HG03060 (cell line): Measurements from ENCODE around the gene CD70.
"Not testable (repeated sequence)": the region's sequence is repeated elsewhere in the genome, so short reads cannot be mapped to it uniquely, and the experiment has no call there.

ENCODE experiments used
- ATAC-seq: cut with Tn5 transposase; IDR thresholded peaks from one replicate; pipeline ENCODE4 v1.9.1; 2021; ENCODE audit warnings: low read depth, moderate number of reproducible peaks; ENCODE audit not compliant: unreplicated experiment

Gene CD70, protein sequence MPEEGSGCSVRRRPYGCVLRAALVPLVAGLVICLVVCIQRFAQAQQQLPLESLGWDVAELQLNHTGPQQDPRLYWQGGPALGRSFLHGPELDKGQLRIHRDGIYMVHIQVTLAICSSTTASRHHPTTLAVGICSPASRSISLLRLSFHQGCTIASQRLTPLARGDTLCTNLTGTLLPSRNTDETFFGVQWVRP

DNA sequence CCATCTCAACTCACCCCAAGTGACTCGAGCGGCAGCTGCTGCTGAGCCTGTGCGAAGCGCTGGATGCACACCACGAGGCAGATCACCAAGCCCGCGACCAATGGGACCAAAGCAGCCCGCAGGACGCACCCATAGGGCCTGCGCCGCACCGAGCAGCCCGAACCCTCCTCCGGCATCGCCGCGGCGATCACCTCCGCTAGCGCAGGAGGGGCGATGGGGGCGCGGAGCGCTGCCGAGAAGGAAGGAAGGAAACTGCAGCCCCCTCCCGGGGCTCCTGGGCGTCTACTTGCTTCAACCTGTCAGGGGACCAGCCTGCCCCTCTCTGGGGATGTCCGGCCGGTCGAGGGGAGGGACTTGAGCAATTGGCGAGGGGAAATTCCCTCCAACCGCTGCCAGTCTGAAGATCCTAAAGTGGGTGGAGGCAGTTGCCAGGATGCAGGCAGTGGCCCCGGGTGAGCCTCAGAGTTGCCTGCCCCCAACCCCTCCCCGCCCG lies at the start of gene CD70:
Gene CD70, minus strand, starts transcription at position 324 of the 493 bp plus-strand sequence. Its CDS starts 148 bp downstream, at position 176.
- peak; percentile 36 for ATAC-seq

DNA sequence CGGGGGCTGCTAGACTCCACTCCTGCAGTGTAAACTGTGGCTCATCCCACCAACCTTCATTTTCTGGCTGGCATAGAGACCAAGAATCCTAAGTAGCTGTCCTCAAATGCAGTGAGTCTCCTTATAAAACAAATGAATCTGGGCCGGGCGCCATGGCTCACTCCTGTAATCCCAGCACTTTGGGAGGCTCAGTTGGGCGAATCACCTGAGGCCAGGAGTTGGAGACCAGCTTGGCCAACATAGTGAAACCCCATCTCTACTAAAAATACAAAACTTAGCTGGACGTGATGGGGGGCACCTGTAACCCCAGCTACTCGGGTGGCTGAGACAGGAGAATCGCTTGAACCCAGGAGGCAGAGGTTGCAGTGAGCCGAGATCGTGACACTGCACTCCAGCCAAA lies 49.4 kb upstream of the CD70 start:
- ATAC-seq, result not testable (repeated sequence)

- ATAC-seq, result no peak
These were observed 48.5 kb upstream of the CD70 start for GRCh38 chr19:6639439-6639838.

GRCh38 chr19:6633456-6633813 lies 42.5 kb upstream of the CD70 start:
- not testable (repeated sequence) for ATAC-seq

DNA sequence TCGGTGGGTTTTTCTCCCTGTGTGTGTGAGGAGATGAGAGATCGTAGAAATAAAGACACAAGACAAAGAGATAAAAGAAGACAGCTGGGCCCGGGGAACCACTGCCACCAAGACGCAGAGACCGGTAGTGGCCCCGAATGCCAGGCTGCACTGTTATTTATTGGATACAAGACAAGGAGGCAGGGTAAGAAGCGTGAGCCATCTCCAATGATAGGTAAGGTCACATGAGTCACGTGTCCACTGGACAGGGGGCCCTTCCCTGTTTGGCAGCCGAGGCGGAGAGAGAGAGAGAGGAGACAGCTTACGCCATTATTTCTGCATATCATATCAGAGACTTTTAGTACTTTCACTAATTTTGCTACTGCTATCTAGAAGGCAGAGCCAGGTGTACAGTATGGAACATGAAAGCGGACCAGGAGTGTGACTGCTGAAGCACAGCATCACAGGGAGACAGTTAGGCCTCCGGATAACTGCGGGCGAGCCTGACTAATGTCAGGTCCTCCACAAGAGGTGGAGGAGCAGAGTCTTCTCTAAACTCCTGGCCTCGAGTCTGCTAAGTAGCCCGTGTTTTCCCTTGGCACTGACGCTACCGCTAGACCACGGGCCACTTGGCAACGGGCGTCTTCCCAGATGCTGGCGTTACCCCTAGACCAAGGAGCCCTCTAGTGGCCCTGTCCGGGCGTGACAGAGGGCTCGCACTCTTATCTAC lies 42.0 kb upstream of the CD70 start:
- not testable (repeated sequence) for ATAC-seq

DNA sequence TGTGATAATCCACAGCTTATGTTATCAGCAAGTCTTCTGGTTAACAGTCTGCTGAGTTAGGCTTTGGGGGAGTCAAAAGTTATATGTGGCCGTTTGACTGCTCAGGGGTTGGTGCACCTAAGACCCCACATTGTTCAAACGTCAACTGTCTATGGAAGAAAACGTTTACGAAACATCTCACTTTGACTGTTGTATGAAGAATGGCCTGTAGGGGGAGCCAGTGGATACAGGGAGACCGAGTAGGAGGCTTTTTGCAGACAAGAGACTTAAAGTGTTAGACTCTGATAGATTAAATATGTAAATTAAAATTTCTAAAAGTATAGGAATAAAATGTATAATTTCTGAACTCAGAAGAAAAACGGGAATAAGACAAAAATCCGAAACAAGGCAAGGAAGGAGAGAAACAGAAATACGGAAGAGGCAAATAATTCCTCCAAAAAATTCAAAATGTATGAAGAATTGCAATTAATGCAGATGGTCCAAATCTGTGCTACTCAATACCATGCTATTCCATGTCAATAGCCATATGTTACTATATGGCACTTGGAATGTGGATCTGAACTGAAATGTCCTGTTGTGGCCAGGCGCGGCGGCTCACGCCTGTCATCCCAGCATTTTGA lies 41.2 kb upstream of the CD70 start:
- no peak for ATAC-seq

GRCh38 chr19:6626764-6627163 lies 35.8 kb upstream of the CD70 start:
- ATAC-seq, result no peak

DNA sequence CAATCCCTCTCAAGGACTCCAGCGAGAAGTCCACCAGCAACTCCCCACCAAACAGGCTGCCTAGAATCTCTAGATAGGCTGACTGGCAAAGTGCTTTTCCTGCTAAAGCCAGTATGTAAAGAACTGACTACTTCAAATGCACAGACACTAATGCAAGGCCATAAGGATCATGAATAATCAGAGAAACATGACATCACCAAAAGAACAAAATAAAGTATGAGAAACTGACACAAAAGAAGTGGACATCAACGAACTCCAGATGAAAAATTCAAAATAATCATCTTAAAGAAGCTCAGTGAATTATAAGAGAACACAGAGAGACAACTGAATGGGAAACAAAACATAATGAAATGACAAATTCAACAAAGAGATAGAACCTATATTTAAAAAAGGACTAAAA lies 26.4 kb upstream of the CD70 start:
- ATAC-seq, result no peak

DNA sequence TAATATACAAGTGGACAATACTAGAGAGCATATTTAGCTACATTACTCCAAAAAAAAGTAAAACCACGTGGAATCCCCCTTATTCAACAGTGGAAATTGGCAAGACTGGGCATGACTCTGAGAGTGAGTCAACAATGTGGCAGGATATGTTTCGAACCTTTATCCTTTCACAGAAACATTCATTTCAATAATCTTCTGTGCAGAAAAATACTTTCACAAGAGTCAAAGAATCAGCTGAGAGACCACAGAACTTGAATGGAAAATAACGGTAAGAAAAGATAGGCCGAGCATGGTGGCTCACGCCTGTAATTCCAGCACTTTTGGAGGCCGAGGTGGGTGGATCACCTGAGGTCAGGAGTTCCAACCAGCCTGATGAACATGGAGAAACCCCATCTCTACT lies 25.1 kb upstream of the CD70 start:
- no peak for ATAC-seq

- no peak for ATAC-seq
These were observed 22.8 kb upstream of the CD70 start for GRCh38 chr19:6613711-6614110.

DNA sequence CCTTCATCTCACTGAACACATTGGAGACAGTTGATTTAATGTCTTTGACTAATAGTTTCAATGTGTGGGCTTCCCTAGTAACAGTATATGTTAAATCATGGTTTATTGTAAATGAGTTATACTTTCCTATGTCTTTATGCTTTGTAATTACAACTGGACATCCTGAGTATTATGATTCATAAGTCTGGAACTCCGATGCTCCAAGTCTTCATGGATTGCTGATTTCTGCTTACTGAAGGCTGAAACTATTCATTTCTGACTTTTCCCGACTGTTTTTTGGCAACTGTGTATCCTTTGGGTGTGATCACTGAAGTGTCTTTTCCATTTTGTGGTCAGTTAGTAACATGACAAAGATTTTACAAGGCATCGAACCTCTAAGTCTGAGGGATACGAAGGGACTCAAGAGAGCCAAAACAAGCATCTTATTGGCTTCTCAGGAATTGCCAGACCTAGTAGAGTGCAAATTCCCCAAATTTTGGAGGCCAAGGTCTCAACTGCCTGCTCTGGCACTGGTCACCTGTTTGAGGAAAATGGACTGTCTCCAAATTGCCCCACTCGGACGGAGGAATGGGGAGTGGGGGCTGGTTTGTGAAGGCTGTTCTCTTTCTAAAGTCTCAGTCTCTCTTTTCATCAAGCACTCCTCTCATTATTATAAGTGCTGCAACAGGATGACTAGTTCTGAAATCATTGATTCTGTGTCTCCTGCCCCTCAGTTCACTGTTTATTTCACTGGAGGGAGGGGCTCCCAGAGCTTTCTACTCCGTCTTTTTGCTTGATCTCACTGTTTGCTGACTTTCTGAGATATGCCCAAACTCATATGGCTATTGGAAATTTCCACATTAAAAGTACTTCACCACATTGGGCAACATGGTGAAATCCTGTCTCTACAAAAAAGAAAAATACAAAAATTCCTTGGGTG lies 20.2 kb upstream of the CD70 start:
- no peak for ATAC-seq

DNA sequence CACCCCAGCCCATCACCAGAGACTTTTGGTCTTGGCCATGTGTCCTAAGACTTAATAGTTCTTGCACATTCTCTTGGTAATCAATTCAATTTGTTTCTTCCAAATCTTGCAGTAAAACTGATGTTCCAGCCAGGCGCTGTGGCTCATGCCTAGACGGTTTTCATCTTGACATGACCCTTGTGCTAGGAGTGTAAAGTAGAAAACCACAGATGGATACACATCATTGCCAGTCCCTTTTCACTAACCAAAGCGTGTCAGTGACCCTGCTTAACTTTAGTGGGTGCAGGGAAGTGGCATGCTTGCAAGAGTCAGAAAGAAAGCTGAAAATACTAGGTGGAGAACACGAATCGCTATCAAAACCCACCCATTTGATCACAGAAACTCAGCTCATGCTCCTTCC lies 18.0 kb upstream of the CD70 start:
- no peak for ATAC-seq

- ATAC-seq, result not testable (repeated sequence)
These were observed 17.2 kb upstream of the CD70 start for GRCh38 chr19:6608146-6608545.

DNA sequence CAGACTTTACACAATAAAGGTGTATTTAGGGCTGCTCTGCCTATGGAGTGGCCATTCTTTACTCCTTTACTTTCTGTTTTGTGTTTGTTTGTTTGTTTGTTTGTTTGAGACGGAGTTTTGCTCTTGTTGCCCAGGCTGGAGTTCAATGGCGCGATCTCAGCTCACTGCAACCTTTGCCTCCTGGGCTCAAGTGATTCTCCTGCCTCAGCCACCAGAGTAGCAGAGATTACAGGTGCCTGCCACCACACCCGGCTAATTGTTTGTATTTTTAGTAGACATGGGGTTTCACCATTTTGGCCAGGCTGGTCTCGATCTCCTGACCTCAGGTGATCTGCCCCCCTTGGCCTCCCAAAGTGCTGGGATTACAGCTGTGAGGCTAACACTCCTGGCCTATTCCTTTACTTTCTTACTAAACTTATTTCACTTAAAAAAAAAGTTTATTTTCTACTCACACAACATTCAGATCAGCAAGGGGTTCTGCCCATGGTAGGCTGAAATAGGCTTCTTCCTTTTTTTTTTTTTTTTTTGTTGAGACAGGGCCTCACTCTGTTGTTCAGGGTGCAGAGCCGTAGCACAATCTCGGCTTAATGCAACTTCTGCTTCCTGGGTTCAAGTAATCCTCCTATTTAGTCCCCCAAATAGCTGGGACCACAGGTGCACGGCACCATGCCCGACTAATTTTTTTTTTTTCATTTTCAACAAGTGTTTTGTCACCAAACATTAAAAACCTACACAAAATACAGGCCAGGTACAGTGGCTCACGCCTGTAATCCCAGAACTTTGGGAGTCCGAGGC lies 15.5 kb upstream of the CD70 start:
- not testable (repeated sequence) for ATAC-seq

- no peak for ATAC-seq
These were observed 14.0 kb upstream of the CD70 start for GRCh38 chr19:6604906-6605305.

DNA sequence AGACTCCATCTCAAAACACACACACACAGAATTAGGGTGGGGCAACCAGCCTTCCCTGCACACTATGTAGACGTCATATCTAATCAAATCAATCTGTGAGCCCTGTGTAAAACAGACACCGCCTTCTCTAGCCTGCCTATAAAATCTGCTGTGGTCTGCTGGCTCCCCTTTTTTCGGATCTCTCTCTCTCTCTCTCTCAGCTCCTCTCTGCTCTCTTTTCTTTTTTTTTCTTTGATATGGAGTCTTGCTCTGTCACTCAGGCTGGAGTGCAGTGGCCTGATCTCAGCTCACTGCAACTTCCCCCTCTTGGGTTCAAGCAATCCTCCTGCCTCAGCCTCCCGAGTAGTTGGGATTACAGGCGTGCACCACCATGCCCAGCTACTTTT lies 11.8 kb upstream of the CD70 start:
- ATAC-seq, result no peak

DNA sequence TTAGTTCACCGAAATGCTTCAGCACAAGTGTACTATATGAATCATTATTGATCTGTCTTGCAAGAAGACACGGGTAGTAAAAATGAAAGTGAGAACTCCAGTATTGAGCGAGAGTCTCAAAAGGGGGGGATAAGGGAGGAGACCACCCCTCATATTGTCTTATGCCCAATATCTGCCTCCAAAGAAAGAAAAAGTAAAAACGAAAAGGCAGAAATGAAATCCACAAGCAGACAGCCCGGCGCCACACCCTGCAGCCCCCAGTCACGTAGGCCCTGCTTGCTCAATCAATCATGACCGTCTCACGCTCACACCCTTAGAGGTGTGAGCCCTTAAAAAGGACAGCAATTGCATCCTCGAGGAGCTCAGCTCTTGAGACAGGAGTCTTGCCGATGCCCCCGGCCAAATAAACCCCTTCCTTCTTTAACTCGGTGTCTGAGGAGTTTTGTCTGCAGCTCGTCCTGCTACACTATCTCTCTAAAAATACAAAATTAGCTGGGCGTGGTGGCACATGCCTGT lies 10.6 kb upstream of the CD70 start:
- ATAC-seq, result not testable (repeated sequence)

DNA sequence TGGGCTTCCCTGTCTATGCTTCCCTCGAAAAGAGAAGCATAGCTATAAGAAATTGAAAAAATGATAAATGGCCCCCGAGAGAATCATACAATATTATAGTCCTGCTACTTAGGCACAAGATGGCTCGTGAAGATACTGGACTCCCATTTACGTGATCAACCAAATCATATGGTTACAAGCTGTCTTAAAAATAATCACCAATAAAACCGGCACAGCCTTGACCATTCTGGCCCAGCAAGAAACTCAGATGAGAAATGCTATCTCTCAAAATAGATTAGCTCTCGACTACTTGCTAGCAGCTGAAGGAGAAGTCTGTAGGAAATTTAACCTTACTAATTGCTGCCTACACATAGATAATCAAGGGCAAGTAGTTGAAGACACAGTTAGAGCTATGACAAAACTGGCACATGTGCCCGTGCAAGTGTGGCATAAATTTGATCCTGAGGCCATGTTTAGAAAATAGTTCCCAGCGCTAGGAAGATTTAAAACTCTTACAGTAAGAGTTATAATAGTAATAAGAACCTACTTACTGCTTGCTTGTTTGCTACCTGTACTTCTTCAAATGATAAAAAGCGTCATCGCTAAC lies 10.1 kb upstream of the CD70 start:
- not testable (repeated sequence) for ATAC-seq

DNA sequence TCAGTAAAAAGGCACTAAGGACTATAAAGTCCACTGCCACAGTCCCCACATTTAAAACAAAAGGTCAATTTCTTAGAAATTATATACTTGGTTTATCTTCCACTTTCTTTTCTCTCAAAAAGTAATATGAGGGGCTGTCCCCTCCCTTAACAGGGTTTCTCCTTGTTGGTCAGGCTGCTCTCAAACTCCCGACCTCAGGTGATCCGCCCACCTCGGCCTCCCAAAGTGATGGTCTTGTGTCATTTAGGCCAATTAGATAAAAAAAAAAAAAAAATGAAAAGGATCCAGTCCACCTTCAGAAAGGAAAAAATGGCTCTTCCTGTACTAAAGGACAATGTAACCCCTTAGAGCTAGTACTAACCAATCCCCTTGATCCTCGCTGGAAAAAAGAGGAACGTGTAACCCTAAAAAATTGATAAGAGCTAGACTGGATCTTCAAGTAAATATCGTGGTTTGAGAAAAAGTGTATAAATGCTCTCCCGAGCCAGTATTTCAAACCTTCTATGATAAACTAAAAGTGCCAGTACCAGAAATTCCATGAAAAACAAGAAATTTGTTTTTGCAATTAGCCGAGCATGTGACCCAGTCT lies 9.0 kb upstream of the CD70 start:
- ATAC-seq, result no peak
